HEK293T (cell line): ENCODE results near the gene BORCS5.
"Not testable (repeated sequence)": the region's sequence is repeated elsewhere in the genome, so short reads cannot be mapped to it uniquely, and the experiment has no call there.

Experiments
- CTCF ChIA-PET: fragments of 350-600 bp; formaldehyde crosslinking; extraction: SDS; loops from one replicate; lab custom pipeline; 2021; ENCODE audit warnings: antibody characterized with exemption, inconsistent platforms; lab: Yijun Ruan, JAX
- POLR2A ChIA-PET: fragments of 350-600 bp; formaldehyde crosslinking; extraction: SDS; loops from one replicate; lab custom pipeline; 2020; ENCODE audit warnings: antibody characterized with exemption, inconsistent platforms; lab: Yijun Ruan, JAX
- DNase-seq: peaks from one replicate; pipeline ENCODE4 v3.0.0; 2012; ENCODE audit warnings: mixed read lengths; ENCODE audit errors: extremely low spot score
- ARNT ChIP-seq: fragments of 450-650 bp; IDR thresholded peaks from 2 replicates; pipeline ENCODE4 v1.6.1; 2017; ENCODE audit warnings: mild to moderate bottlenecking
- BHLHE40 ChIP-seq: fragments of 450-650 bp; IDR thresholded peaks from 2 replicates; pipeline ENCODE4 v1.6.1; 2016; ENCODE audit warnings: mild to moderate bottlenecking, moderate library complexity, borderline replicate concordance
- CTBP1 ChIP-seq: fragments of 450-650 bp; IDR thresholded peaks from 2 replicates; pipeline ENCODE4 v1.6.1; 2016; ENCODE audit warnings: borderline replicate concordance
- ELF4 ChIP-seq: fragments of 450-650 bp; IDR thresholded peaks from 2 replicates; pipeline ENCODE4 v1.6.1; 2017; ENCODE audit warnings: antibody characterized with exemption
- FOXA1 ChIP-seq: fragments of 450-650 bp; IDR thresholded peaks from 2 replicates; pipeline ENCODE4 v1.6.1; 2016; ENCODE audit warnings: mild to moderate bottlenecking
- FOXK2 ChIP-seq: fragments of 450-650 bp; IDR thresholded peaks from 2 replicates; pipeline ENCODE4 v1.6.1; 2016; ENCODE audit warnings: mild to moderate bottlenecking
- FOXM1 ChIP-seq: fragments of 450-650 bp; IDR thresholded peaks from 2 replicates; pipeline ENCODE4 v1.6.1; 2017; ENCODE audit warnings: mild to moderate bottlenecking, borderline replicate concordance
- HDGF ChIP-seq: fragments of 450-650 bp; IDR thresholded peaks from 2 replicates; pipeline ENCODE4 v1.6.1; 2017; ENCODE audit warnings: antibody characterized with exemption, borderline replicate concordance
- L3MBTL2 ChIP-seq: fragments of 450-650 bp; conservative IDR thresholded peaks from 2 replicates; pipeline ENCODE4 v1.6.1; 2016; ENCODE audit warnings: mild to moderate bottlenecking
- LEF1 ChIP-seq: fragments of 450-650 bp; IDR thresholded peaks from 2 replicates; pipeline ENCODE4 v1.6.1; 2017; ENCODE audit warnings: mild to moderate bottlenecking, borderline replicate concordance
- NFRKB ChIP-seq: fragments of 450-650 bp; IDR thresholded peaks from 2 replicates; pipeline ENCODE4 v1.6.1; 2016; ENCODE audit warnings: mild to moderate bottlenecking, moderate library complexity
- SP1 ChIP-seq: fragments of 450-650 bp; IDR thresholded peaks from 2 replicates; pipeline ENCODE4 v1.6.1; 2017
- SUZ12 ChIP-seq: fragments of 450-650 bp; IDR thresholded peaks from 2 replicates; pipeline ENCODE4 v1.6.1; 2016; ENCODE audit warnings: mild to moderate bottlenecking
- TARDBP ChIP-seq: fragments of 450-650 bp; IDR thresholded peaks from 2 replicates; pipeline ENCODE4 v1.6.1; 2016
- ZNF384 ChIP-seq: fragments of 450-650 bp; IDR thresholded peaks from 2 replicates; pipeline ENCODE4 v1.6.1; 2016
- TF ChIP-seq, protein P1 (sequence below): fragments of 450-650 bp; IDR thresholded peaks from 2 replicates; pipeline ENCODE4 v1.6.1; 2016

The BORCS5 gene

DNA sequence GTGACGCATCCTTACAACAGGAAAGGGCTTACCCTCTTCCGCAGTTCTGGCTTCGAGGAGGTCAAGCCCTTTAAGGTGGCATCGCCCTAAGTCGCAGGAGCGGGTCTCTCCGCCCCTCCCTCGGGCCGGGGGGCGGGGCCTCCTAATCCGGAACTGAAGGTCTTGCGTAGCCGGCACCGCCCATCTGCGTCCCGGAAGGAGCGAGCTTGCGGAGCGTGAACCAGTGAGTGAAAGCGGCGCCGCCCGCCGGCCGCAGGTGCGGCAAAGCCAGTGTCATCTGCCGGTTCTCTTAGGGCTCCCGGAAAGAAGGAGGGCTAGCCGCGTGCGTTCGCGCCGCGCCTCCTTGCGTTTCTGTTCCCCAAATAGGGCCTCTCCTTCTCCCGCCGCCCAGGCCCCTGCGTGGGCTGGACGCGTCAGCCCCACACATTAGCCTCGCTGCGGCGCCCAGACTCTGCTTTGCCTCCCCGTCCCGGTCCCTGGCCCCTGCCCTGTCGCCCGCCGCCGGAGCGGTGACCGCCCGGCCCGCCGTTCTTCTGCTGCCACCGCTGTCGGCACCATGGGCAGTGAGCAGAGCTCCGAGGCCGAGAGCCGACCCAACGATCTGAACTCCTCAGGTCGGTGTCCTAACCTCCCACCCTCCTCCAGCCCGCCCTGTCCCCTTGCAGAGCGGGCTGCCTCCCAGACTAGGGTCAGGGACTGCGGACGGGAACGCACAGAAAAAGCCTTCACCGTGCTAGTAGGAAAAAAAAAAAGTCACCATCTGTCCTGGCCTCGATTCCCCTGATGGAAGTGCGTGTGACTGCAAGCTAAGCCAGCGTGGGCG, at the start of gene BORCS5:
Gene BORCS5, plus strand, starts transcription at position 183 of the 823 bp plus-strand sequence. Its CDS starts 374 bp downstream, at position 557.
- ChIA-PET POLR2A (interaction anchor here (0.7 to 2.5 kb wide), 28 partner anchors 8 to 430 kb away, joined by 3 to 21 read pairs (median 4); partner anchors contain the start of genes CDKN1B, GPR19 and MANSC1), CTCF (interaction anchor here (0.5 to 1.5 kb wide), 11 partner anchors 12 to 380 kb away, joined by 3 to 8 read pairs (median 4); no protein-coding TSS in a partner anchor)
- TF ChIP-seq ELF4, result peak; percentile 78
- TF ChIP-seq SUZ12, result no peak
- TF ChIP-seq ZNF384, result no peak
- peak; percentile 5; the same call in 1 of the 2 replicates for TF ChIP-seq L3MBTL2
- peak; percentile 92 for DNase-seq

DNA sequence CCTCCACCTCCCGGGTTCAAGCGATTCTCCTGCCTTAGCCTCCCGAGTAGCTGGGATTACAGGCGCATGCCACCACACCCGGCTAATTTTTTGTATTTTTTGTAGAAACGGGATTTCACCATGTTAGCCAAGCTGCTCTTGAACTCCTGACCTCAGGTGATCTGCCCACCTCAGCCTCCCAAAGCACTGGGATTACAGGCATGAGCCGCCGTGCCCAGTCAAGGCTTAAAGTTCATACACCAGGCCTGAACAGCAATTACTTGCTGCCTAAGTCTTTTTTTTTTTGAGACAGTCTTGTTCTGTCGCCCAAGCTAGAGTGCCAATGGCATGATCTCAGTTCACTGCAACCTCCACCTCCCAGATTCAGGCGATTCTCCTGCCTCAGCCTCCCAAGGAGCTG, 46.2 kb upstream of the BORCS5 start:
- POLR2A ChIA-PET, DNase-seq: not testable (repeated sequence)
- CTCF ChIA-PET, result interaction anchor here (0.6 kb wide), 1 partner anchor 427 kb away, joined by 3 read pairs; no protein-coding TSS in a partner anchor

DNA sequence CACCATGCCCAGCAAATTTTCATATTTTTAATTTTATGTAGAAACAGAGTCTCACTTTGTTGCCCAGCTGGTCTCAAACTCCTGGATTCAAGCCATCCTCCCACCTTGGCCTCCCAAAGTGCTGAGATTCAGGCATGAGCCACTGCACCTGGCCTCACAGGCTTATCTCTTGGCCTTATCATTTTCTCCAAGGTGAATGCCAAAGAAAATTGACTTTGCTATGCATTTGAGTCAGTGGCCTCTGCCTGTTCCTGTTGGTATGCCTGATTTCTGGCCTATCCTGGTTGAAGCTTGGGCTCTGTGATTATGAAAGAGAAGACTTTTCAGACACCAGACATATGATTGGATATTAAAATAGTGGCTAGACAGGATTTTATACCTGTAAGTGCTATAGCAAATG, 41.0 kb upstream of the BORCS5 start:
- ChIA-PET CTCF (interaction anchor here (0.5 kb wide), 1 partner anchor 799 kb away, joined by 3 read pairs; no protein-coding TSS in a partner anchor), POLR2A (no interaction called here)
- no peak for DNase-seq
- no peak for TF ChIP-seq SP1
- TF ChIP-seq, protein P1, sequence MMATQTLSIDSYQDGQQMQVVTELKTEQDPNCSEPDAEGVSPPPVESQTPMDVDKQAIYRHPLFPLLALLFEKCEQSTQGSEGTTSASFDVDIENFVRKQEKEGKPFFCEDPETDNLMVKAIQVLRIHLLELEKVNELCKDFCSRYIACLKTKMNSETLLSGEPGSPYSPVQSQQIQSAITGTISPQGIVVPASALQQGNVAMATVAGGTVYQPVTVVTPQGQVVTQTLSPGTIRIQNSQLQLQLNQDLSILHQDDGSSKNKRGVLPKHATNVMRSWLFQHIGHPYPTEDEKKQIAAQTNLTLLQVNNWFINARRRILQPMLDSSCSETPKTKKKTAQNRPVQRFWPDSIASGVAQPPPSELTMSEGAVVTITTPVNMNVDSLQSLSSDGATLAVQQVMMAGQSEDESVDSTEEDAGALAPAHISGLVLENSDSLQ, result no peak
- TF ChIP-seq BHLHE40, result no peak
- no peak for TF ChIP-seq ZNF384
- no peak for TF ChIP-seq NFRKB
- TF ChIP-seq ARNT, result no peak
- no peak for TF ChIP-seq HDGF
- no peak for TF ChIP-seq ELF4
- no peak for TF ChIP-seq FOXA1
- no peak for TF ChIP-seq FOXM1
- no peak for TF ChIP-seq CTBP1
- TF ChIP-seq TARDBP, result no peak
- no peak for TF ChIP-seq FOXK2
- no peak for TF ChIP-seq SUZ12
- no peak for TF ChIP-seq L3MBTL2
- no peak for TF ChIP-seq LEF1

DNA sequence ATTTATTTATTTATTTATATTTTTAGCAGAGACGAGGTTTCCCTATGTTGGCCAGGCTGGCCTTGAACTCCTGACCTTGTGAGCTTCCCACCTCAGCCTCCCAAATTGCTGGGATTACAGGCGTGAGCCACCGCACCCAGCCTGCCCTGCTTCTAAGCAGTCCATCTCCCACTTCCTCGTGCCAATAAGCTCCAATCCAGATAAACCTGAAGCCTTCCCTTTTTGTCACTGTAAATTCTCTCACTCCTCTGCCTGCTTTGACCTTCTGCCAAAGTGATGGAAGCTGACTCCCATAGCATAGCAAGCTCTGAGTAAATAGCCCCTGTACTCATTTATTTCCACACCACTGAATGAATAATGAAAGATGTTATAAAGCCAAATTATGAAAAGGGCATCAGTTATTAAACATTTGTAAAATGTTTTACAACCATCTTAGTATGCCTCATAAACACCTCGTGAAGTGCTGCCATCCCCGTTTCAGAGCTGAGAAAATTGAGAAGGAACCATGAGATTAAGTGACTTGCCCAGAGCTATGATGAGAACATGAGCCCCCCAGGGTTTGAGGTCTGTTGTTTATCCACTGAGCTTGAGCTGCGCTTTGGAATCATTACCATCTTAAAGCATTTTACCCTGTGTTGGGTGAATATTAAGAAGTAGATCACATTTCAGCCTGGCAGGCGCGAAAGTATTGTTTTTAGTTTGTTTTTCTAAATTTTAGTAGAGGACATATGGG, 37.3 kb upstream of the BORCS5 start:
- TF ChIP-seq TARDBP (no peak), FOXA1 (no peak), SUZ12 (no peak), NFRKB (no peak), LEF1 (0 out of 2 replicates have a peak, but pooled peaks have one; percentile 52), L3MBTL2 (no peak; the same call in 1 of the 2 replicates), ARNT (no peak)
- CTCF ChIA-PET, result interaction anchor here (0.8 to 1.7 kb wide), 5 partner anchors 12 to 137 kb away, joined by 3 to 5 read pairs (median 4); partner anchors contain the start of gene MANSC1
- POLR2A ChIA-PET, result interaction anchor here (1.4 to 2.5 kb wide), 3 partner anchors 30 to 53 kb away, joined by 3 to 21 read pairs (median 10); partner anchors contain the start of genes BORCS5, LRP6 and MANSC1
- peak; percentile 29 for DNase-seq

DNA sequence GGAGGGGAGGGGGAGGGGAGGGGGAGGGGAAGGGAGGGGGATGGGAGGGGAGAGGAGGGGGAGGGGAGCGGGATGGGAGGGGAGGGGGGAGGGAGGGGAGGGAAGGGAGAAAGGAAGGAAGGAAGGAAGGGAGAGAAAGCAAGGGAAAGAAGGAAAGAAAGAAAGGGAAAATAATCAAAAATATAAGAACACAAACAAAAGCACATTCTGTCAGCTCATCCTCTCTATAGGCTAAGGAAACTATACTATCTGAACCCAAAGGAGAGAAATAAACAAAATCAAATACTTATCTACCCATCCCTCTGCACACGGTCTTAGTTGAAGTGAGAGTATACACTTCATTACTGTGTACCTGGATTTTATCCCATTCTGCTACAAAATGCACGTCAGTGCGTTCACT, 33.8 kb upstream of the BORCS5 start:
- CTCF ChIA-PET, result interaction anchor here (0.6 kb wide), 1 partner anchor 646 kb away, joined by 4 read pairs; no protein-coding TSS in a partner anchor
- TF ChIP-seq TARDBP (no peak), FOXK2 (no peak), SUZ12 (no peak), ZNF384 (no peak), NFRKB (no peak), FOXM1 (no peak), CTBP1 (no peak), LEF1 (no peak), BHLHE40 (no peak), SP1 (no peak), ARNT (no peak), ELF4 (no peak), FOXA1 (no peak), HDGF (no peak), L3MBTL2 (no peak)
- TF ChIP-seq, protein P1, result no peak
- POLR2A ChIA-PET, result interaction anchor here (1.2 kb wide), 1 partner anchor 26 kb away, joined by 3 read pairs; no protein-coding TSS in a partner anchor
- no peak for DNase-seq

DNA sequence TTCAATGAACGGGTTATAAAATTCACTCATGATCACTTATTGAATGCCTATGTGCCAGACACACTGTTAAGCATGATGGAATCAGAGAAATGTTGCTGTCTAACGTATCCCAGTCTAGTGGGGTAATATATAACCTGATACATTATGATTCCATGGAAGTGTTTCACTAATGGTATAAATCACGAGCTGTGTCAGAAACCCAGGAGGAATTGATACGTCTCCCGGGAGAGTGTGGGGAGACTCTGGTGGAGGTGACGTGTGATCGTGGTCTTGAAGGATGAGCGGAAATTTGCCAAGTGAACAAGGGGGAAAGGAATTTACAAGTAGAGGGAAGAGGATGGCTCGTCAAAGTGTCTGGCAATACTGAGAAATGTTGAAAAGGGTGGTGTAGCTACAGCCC, 33.3 kb upstream of the BORCS5 start:
- CTCF ChIA-PET, result no interaction called here
- no peak for TF ChIP-seq CTBP1
- TF ChIP-seq FOXK2, result no peak
- no peak for TF ChIP-seq ELF4
- no peak for TF ChIP-seq HDGF
- no peak for TF ChIP-seq SUZ12
- TF ChIP-seq FOXM1, result no peak
- DNase-seq, result no peak
- POLR2A ChIA-PET, result interaction anchor here (1.2 kb wide), 1 partner anchor 26 kb away, joined by 3 read pairs; no protein-coding TSS in a partner anchor
